ENCODE measurements around the gene DEFB132. TPM values are rescaled to one million over a fixed set of nuclear protein-coding genes. Genes with fewer than 3 reads are reported as not detected.

The DEFB132 gene
- total RNA-seq, 1 donor from 2014 or later = not detected

GRCh38 chr20:266596-267562, 9.4 kb downstream of the DEFB132 start:
- DNase-seq = peak; percentile 38

DNA sequence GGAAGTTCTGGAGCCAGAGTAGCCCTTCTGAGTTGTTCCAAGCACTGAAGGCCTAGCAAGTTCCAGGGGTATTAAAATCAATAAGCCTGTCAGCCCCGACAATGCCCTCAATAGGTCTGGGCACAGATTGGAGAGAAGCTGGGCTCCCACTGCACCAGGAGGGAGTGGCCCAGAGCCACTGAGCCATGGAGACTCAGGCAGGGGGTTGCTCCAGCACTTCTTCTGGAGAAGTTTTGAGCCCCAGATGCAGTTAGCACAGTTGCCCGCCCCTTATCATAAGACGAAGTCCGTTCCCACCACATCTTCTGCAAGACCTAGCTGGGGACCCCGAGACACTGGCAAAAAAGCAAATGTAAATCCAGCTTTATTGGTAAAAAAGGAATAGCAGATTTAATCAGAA, 13.0 kb downstream of the DEFB132 start:
- DNase-seq = no peak

- no peak for DNase-seq
These were observed 13.5 kb downstream of the DEFB132 start for GRCh38 chr20:271069-271468.

DNA sequence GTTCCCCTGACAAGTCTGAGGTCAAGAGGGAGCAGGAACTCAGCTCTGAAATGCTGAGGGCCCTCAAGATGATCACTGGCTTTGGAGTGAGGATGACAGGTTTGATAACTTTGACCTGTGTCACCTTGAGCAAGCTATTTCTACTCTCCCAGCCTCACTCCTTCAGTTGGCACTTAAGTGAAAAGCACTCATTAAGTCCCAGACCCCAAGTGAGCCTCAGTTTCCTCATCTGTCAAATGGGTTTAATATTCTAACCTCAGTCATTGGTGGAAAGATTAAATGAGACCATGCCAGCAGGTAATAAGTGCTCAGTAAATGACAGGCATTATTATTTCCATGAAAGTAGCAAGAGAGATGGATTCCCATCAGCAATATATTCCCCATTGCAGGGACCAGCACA, 14.0 kb downstream of the DEFB132 start:
- no peak for DNase-seq

DNA sequence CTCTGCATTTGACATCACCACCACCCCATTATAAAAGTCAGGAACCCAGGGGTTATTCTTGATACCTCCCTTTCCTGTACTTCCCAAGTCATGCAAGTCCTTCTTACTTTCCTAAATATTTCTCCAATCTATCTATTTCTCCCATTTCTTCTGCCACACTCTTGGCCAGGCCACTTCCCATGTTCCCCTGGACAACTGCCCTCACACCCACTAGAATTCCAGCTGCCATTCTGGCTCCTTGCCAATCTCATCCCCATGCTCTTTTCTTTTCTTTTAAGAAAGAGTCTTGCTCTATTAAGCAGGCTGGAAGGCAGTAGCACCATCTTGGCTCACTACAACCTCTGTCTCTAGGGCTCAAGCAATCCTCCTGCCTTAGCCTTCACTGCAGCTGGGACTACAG, 15.2 kb downstream of the DEFB132 start:
- DNase-seq = no peak

DNA sequence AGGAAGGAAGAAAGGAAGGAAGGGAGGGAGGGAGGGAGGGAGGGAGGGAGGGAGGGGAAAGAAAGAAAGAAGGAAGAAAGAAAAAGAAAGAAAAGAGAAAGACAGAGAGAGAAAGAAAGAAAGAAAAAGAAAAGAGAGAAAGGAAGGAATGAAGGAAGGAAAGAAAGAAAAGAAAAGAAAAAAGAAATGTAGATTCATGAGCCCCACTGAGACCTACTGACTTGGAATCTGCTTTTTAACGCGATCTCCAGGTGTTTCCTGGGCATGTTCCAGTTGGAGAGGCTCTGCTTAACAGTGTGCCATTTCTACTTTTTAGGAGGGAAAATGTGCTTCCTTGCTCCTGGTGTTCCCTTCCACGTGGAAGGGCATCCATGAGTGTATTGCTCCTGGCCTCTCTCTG, 16.4 kb downstream of the DEFB132 start:
- DNase-seq = no peak

- no peak for DNase-seq
These were observed 18.3 kb downstream of the DEFB132 start for GRCh38 chr20:275791-276190.

DNA sequence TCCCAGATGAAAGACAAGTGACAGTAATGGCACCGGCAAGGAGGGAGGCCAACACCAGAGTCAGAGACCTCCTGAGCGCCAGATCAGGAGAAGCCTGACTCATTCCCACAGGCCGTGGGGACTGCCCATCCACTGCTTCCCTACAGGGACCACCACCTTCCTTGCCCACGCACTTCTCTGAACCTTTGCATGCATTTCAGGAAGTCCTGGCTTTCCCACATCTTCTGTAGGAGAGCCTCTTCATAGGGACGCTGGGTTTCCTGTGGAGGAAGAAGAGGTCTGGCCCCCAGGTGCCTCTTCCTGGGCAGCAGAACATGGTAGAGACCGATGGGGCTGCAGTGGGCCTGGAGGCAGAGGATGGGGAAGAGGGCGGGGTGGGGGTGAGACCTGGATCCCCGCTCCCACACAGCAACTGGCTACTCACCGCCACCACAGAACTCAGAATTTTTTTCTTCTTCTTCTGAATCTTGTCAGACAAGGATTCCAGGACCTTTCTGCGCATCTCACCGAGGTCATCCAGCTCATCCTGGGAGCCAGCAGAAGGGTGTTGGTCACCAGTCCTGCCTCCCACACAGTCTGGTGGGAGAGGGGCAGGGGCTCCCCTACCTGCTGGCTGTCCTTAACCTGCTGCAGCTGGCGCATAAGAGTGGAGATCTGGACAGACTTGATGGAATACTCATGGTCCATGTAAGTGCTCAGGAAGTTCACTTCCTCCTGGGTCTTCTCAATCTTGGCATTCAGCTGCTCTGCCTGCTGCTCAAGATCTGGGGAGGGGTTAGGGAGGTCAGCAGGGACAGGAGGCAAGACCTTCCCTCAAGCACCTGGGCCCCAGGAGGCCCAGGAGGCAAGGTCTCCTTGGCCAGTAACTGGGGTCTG, 19.3 kb downstream of the DEFB132 start:
- DNase-seq = no peak

GRCh38 chr20:277496-277781, 19.9 kb downstream of the DEFB132 start:
- DNase-seq = no peak

DNA sequence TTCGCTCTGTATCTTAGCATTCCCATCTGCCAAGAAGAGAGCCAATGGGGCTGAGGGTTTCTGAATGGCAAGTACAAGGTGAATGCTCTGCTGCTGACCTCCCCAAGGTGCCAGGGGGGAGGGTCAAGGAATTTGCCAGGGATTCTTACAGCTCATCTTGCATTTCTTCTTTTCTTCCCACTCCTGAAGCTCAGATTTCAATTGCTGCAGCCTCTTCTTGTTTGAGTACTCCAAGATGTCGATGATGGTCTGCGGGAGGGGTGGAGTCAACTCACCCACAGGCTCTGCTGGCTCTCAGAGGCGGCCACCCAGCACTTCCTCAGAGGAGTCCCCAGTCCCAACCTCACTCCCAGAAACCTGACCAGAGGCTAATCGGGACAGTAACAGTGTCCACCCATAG, 20.7 kb downstream of the DEFB132 start:
- DNase-seq = no peak

DNA sequence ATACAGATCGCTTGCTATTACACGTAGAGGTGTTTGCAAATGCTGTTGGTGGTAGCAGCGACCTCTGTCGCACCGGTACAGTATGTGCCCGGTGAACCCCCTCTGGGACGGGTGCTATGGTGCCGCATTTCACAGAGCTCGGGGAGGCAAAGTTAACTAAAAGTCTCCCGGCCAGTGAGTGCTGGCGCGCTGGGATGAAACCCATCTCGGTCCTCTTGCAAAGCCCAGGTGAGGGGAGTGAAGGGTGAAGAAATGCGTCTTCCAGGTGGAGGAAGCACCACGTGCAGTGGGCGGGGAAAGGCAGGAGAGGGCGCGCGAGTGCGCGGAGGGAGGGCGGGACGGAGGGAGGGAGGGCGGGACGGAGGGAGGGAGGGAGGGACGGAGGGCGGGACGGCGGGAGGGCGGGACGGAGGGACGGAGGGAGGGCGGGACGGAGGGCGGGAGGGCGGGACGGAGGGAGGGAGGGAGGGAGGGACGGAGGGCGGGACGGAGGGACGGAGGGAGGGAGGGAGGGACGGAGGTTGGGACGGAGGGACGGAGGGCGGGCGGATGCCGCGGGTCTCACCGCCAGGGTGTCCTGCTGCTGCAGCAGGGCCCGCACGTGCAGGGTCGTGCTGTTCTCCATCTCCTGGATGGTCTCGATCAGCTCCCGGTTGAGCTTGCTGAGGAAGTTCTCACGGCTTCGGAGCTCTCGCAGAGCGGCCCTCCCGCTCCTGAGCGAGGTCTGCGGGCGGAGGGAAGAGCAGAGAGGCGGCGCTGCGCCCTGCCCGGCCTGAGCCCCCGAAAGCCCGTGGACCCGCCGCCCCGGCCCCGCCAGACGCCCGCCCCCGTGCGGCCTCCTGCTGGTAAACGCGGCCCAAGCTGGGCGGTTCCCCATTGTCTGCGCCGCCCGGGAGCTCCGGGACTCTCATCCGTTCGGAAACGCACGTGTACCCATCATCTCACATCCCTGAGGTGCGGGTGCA, 21.4 kb downstream of the DEFB132 start:
- DNase-seq = no peak

GRCh38 chr20:284172-284571, 26.6 kb downstream of the DEFB132 start:
- no peak for DNase-seq

GRCh38 chr20:286508-286907, 29.0 kb downstream of the DEFB132 start:
- DNase-seq = no peak

- no peak for DNase-seq
These were observed 31.6 kb downstream of the DEFB132 start for GRCh38 chr20:288956-289692.

GRCh38 chr20:289693-290083, 32.2 kb downstream of the DEFB132 start:
- no peak for DNase-seq

DNA sequence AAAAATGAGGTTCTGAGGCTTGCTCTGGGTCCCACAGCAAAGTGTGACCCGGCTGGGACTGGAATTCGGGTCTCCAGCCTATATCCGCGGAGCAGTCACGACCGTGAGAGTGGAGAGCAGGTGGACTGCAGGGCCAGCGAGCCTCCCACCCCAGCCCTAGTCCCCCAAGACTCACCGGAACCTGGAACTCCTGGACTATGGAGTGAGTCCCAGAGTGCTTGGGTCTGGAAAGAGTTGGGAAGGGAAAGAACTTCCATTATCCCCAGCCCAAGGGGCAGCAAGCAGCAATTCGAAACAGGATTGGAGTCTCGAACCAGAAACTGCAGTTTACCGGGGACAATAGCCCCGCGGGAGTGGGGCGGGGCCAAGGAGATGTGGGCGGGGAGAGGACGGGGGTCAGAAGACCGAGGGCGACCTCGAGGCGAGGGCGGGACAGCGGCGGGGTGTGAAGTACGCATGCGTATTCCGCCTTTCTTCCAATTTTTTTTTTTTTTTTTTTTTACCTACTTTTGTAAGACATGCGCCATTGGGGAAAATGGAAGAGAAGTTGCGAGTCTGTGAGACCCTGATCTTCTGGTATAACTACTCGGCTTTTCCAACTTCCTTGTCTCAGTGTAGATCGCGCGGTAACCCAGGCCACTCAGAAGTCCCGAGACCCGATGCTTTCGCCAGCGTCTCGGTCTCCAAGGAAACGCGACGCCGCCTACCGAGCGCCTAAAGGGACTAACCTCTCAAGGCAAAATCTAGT, 32.7 kb downstream of the DEFB132 start, which contains the start of gene C20orf96:
Gene C20orf96 (minus strand): TSS at position 667 of the 748 bp plus-strand sequence. CDS start 140 bp downstream, at position 527.
- DNase-seq = peak; percentile 94

GRCh38 chr20:294602-295001, 37.1 kb downstream of the DEFB132 start:
- no peak for DNase-seq

DNA sequence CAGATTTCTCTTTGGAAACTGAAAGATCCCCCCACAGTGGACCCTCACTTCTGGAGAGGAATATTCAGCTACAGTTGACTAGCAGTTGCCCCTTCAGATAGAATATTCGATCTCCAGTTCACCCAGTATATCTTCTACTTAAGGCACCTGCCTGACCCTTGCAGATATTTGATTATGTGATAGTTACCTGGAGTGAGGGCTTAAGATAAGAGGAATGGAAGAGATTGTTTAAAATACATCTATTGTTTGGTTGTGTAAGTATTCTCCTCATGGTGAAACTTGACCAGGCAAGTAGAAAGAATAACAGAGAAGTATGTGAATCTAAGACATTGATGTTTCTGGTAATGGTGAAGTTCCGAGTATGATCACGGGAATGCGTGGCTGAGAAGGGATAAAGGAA, 38.3 kb downstream of the DEFB132 start:
- no peak for DNase-seq

- DNase-seq = peak; percentile 95
These were observed 39.8 kb downstream of the DEFB132 start, which contains the start of gene ZCCHC3 for GRCh38 chr20:297098-297924. TSS of gene ZCCHC3 (plus strand) at chr20:297570. CDS start at chr20:297587, 17 bp downstream.
